GM12878 (cell line): ENCODE results near the gene OPRPN. TPM values are rescaled to one million over a fixed set of nuclear protein-coding genes. Genes with fewer than 3 reads are reported as not detected.

Experiments
- ATAC-seq: fragments of 200-7000 bp; cut with Tn5 transposase; 3 replicates; pipeline ENCODE4 v1.9.1; 2020; ENCODE audit warnings: mild to moderate bottlenecking, moderate library complexity
- BruUV-seq: library from RNA; stranded (reverse); fragments of 400-500 nt; replicated peaks from 2 replicates; lab custom pipeline; 2021; lab: Mats Ljungman, UMichigan
- CTCF ChIA-PET: fragments of 300-600 bp; sonication (Branson Sonifier 250); formaldehyde crosslinking; extraction: SDS; loops from one replicate; lab custom pipeline; 2021; ENCODE audit warnings: inconsistent platforms; lab: Yijun Ruan, JAX
- POLR2A ChIA-PET: fragments of 350-600 bp; formaldehyde crosslinking; extraction: SDS; loops from one replicate; lab custom pipeline; 2021; ENCODE audit warnings: inconsistent platforms; lab: Charles Lee
- RAD21 ChIA-PET: fragments of 300-600 bp; sonication (Branson Sonifier 250); formaldehyde crosslinking; loops from one replicate; lab custom pipeline; 2023; ENCODE audit warnings: antibody characterized with exemption; ENCODE audit not compliant: unreplicated experiment; lab: Charles Lee
- SMC1A ChIA-PET: fragments of 300-600 bp; sonication (Branson Sonifier 250); formaldehyde crosslinking; loops from one replicate; lab custom pipeline; 2023; ENCODE audit not compliant: unreplicated experiment, uncharacterized antibody; lab: Charles Lee
- DNase-seq: peaks from one replicate; pipeline ENCODE4 v3.0.0-alpha.2; 2011; ENCODE audit warnings: low read depth, low spot score
- FAIRE-seq: peaks from 3 replicates; lab custom pipeline; 2011; peaks lifted over from hg19 to GRCh38; lab: Jason Lieb, UNC
- H2AFZ ChIP-seq: 2 replicates; pipeline ENCODE4 v1.6.0; 2011; ENCODE audit warnings: low read depth, low read length, control low read depth; ENCODE audit not compliant: control insufficient read depth
- H3K27ac ChIP-seq: 2 replicates; pipeline ENCODE4 v1.5.1; 2011; ENCODE audit warnings: control low read depth; ENCODE audit not compliant: control insufficient read depth, insufficient read depth
- H3K27me3 ChIP-seq, 2 experiments: replicated peaks in 1 of 2; 2 replicates each; pipeline versions ENCODE4 v1.6.0 to v1.6.1; 2011; ENCODE audit warnings: low read length in 1 of 2; ENCODE audit not compliant: control insufficient read depth in 2 of 2, insufficient read depth in 2 of 2
- H3K36me3 ChIP-seq, 2 experiments: 2 replicates each; pipeline ENCODE4 v1.5.1; 2011; ENCODE audit warnings: low read length in 1 of 2; ENCODE audit not compliant: control insufficient read depth in 2 of 2, insufficient read depth in 2 of 2
- H3K4me1 ChIP-seq: 2 replicates; pipeline ENCODE4 v1.6.1; 2011; ENCODE audit warnings: mild to moderate bottlenecking, low read length, moderate library complexity, mixed read lengths; ENCODE audit not compliant: control insufficient read depth, insufficient read depth
- H3K4me2 ChIP-seq: 2 replicates; pipeline ENCODE4 v1.6.0; 2011; ENCODE audit warnings: control low read depth; ENCODE audit not compliant: control insufficient read depth, insufficient read depth
- H3K4me3 ChIP-seq: fragments of 200-600 bp; sonication (generic); 2 replicates; pipeline ENCODE4 v1.5.1; 2016
- H3K79me2 ChIP-seq: 2 replicates; pipeline ENCODE4 v1.6.0; 2011; ENCODE audit warnings: low read length; ENCODE audit not compliant: control insufficient read depth, insufficient read depth
- H3K9ac ChIP-seq: 2 replicates; pipeline ENCODE4 v1.8.0; 2011; ENCODE audit warnings: low read length, control low read depth, mixed read lengths; ENCODE audit not compliant: control insufficient read depth, insufficient read depth
- H3K9me3 ChIP-seq: replicated peaks from 3 replicates; pipeline ENCODE4 v1.5.1; 2011; ENCODE audit warnings: mild to moderate bottlenecking, low read length; ENCODE audit not compliant: control insufficient read depth, insufficient read depth
- H4K20me1 ChIP-seq: 2 replicates; pipeline ENCODE4 v1.6.0; 2011; ENCODE audit not compliant: control insufficient read depth, insufficient read depth
- CBFB ChIP-seq: IDR thresholded peaks from 2 replicates; pipeline ENCODE4 v1.6.1; 2016; ENCODE audit warnings: antibody characterized with exemption, low read depth
- CBX5 ChIP-seq: sonication (generic); IDR thresholded peaks from 2 replicates; pipeline ENCODE4 v1.6.1; 2016; ENCODE audit warnings: low read depth, moderate library complexity, mild to moderate bottlenecking, inconsistent platforms
- HDGF ChIP-seq: fragments of 450-650 bp; IDR thresholded peaks from 2 replicates; pipeline ENCODE4 v1.6.1; 2016; ENCODE audit warnings: antibody characterized with exemption
- IKZF1 ChIP-seq: fragments of 450-650 bp; conservative IDR thresholded peaks from 2 replicates; pipeline ENCODE4 v1.6.1; 2017; ENCODE audit warnings: antibody characterized with exemption, mild to moderate bottlenecking
- IKZF2 ChIP-seq, 2 experiments: fragments of 450-650 bp; IDR thresholded peaks; 2 replicates each; pipeline ENCODE4 v1.6.1; 2017; ENCODE audit warnings: mild to moderate bottlenecking in 2 of 2, moderate library complexity in 2 of 2
- MXI1 ChIP-seq: fragments of 150-350 bp; IDR thresholded peaks from 2 replicates; pipeline ENCODE4 v1.6.1; 2011; ENCODE audit warnings: low read depth, mild to moderate bottlenecking, inconsistent platforms, low read length, improper control_type of control experiment
- POLR2AphosphoS5 ChIP-seq: IDR thresholded peaks from 2 replicates; pipeline ENCODE4 v1.6.1; 2011; ENCODE audit warnings: mild to moderate bottlenecking, low read length, inconsistent platforms
- RAD21 ChIP-seq: IDR thresholded peaks from 2 replicates; pipeline ENCODE4 v1.6.1; 2011; ENCODE audit warnings: mild to moderate bottlenecking, low read depth, low read length, moderate library complexity; ENCODE audit not compliant: insufficient read depth
- RFX5 ChIP-seq: IDR thresholded peaks from 2 replicates; pipeline ENCODE4 v1.6.1; 2011; ENCODE audit warnings: low read depth, low read length, improper control_type of control experiment
- SP1 ChIP-seq: IDR thresholded peaks from one replicate; pipeline ENCODE4 v1.6.1; 2011; ENCODE audit warnings: low read depth, low read length
- WRNIP1 ChIP-seq: IDR thresholded peaks from 2 replicates; pipeline ENCODE4 v1.6.1; 2011; ENCODE audit warnings: low read depth, low read length, improper control_type of control experiment, borderline replicate concordance
- ZNF274 ChIP-seq: IDR thresholded peaks from one replicate; pipeline ENCODE4 v1.8.0; 2011; ENCODE audit not compliant: insufficient read length, insufficient read depth
- WGBS: methylation state at CpG from one replicate; pipeline ENCODE4 v1.1.6; 2016; ENCODE audit warnings: low lambda C conversion rate; ENCODE audit not compliant: insufficient replicate concordance, insufficient coverage; ENCODE audit errors: missing lambda C conversion rate; 5-methylcytosine and 5-hydroxymethylcytosine counted together
- in situ Hi-C: fragments of 300-500 bp; cut with MboI; formaldehyde crosslinking; loops from 9 replicates; pipeline ENCODE4 v1.14.3; 2018; ENCODE audit warnings: mixed read lengths
- intact Hi-C: fragments of 100-400 bp; cut with micrococcal nuclease; formaldehyde crosslinking; loops from one replicate; pipeline ENCODE4 v1.14.2; 2022; ENCODE audit not compliant: unreplicated experiment
- polyA plus RNA-seq, 11 experiments: library from polyadenylated mRNA; depleted of rRNA in 4 of 11; unstranded in 6 of 11; stranded (reverse) in 5 of 11; fragments of >200 nt; fragmentation: Nextera tagmentation in 4 of 11; fragmentation: Illumina TruSeq in 1 of 11; extraction: Ambion mirVana in 4 of 11; extraction: Trizol in 1 of 11; gene quantifications; 1 replicate in 1 of 11; 2 replicates in 10 of 11; pipeline versions ENCODE4 v1.2.1 to v1.2.3, GENCODE V29; 2011 to 2016; ENCODE audit warnings: inconsistent platforms in 2 of 11, missing spikeins in 2 of 11, low read depth in 1 of 11
- total RNA-seq, 4 experiments: library from RNA; depleted of rRNA in 3 of 4; stranded (reverse); fragments of >200 nt in 3 of 4; fragmentation: Illumina TruSeq in 1 of 4; extraction: Trizol in 1 of 4; gene quantifications; 2 replicates each; pipeline versions ENCODE4 v1.2.1 to v1.2.3, GENCODE V29; 2013 to 2021
- TF ChIP-seq, protein P1 (sequence below): fragments of 450-650 bp; IDR thresholded peaks from 2 replicates; pipeline ENCODE4 v1.6.1; 2014; ENCODE audit warnings: mild to moderate bottlenecking
- TF ChIP-seq, protein P2 (sequence below): IDR thresholded peaks from 2 replicates; pipeline ENCODE4 v1.6.1; 2012; ENCODE audit warnings: low read depth, low read length, improper control_type of control experiment
- TF ChIP-seq, protein P3 (sequence below): fragments of 450-650 bp; IDR thresholded peaks from 2 replicates; pipeline ENCODE4 v1.6.1; 2017; ENCODE audit warnings: mild to moderate bottlenecking
- TF ChIP-seq, protein P4 (sequence below): fragments of 450-650 bp; IDR thresholded peaks from 2 replicates; pipeline ENCODE4 v1.6.1; 2017; ENCODE audit warnings: mild to moderate bottlenecking, moderate library complexity
- TF ChIP-seq, protein P5 (sequence below): fragments of 450-650 bp; IDR thresholded peaks from 2 replicates; pipeline ENCODE4 v1.6.1; 2016; ENCODE audit warnings: mild to moderate bottlenecking

The OPRPN gene
- total and polyA plus RNA-seq, 10 of the 15 experiments (the other 5 are each of a cell fraction or from before 2014, with no cell fraction given): 0.16 to 0.33 TPM; not detected in 8

DNA sequence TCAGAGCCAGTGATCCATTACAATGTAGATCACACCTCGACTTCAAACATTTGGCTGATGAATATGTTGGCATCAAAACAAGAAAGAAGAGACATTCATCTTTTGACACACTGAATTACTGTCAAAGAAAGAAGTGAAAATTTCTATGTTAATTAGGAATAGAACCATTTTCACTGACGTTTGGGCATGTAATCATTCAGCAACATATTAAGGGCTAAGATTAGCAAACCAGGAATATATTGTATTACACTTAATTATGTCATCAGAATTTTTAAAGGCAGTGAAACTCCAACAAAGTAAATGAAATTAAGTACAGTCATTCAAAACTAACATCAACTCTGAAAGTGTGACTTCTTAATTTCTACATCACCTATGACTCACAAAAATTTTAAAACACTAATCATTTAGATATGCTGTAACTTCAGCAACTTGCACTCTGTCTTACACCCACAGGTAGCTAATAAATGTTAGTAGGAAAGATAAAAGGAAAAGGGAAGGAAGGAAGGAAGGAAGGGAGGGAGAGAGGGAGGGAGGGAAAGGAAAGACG lies 38.6 kb upstream of the OPRPN start:
- DNase-seq: no peak
- no peak for FAIRE-seq
- Histone ChIP-seq H3K27me3 (no peaks in the 10 kb centered on the region), H3K27ac (no peak overlapping the region), H3K9ac (no peak overlapping the region), H3K4me3 (no peak overlapping the region), H3K4me1 (no peaks in the 10 kb centered on the region), H3K9me3 (no peaks in the 10 kb centered on the region), H3K4me2 (no peak overlapping the region), H3K36me3 (no peaks in the 10 kb centered on the region), H2AFZ (no peak overlapping the region), H3K79me2 (no peaks in the 10 kb centered on the region), H4K20me1 (no peaks in the 10 kb centered on the region)
- ChIA-PET POLR2A (interaction anchor here (0.6 kb wide), 1 partner anchor 18 kb away, joined by 3 read pairs; no protein-coding TSS in a partner anchor), CTCF (no interaction called here), SMC1A (interaction anchor here (1.7 to 1.8 kb wide), 2 partner anchors 8 to 112 kb away, joined by 4 to 6 read pairs; no protein-coding TSS in a partner anchor), RAD21 (no interaction called here)
- in situ Hi-C loops (loop anchor here (5.0 kb wide), 1 partner anchor 52 kb away; no protein-coding TSS in a partner anchor), intact Hi-C loops (loop anchor here (1.0 kb wide), 1 partner anchor 33 kb away; no protein-coding TSS in a partner anchor)
- BruUV-seq: no TSS peak
- ATAC-seq: peak; percentile 78
- 4% methylated on average over 3 of the region's 3 CpGs for WGBS
- no peak for TF ChIP-seq CBFB
- no peak for TF ChIP-seq MXI1
- TF ChIP-seq, protein P1, sequence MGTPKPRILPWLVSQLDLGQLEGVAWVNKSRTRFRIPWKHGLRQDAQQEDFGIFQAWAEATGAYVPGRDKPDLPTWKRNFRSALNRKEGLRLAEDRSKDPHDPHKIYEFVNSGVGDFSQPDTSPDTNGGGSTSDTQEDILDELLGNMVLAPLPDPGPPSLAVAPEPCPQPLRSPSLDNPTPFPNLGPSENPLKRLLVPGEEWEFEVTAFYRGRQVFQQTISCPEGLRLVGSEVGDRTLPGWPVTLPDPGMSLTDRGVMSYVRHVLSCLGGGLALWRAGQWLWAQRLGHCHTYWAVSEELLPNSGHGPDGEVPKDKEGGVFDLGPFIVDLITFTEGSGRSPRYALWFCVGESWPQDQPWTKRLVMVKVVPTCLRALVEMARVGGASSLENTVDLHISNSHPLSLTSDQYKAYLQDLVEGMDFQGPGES: no peak
- TF ChIP-seq POLR2AphosphoS5: no peak
- TF ChIP-seq IKZF2 (IDR thresholded peaks at IDR 0.05): peak; percentile 35 to 57; a peak in 3 of 4 replicates
- TF ChIP-seq, protein P2, sequence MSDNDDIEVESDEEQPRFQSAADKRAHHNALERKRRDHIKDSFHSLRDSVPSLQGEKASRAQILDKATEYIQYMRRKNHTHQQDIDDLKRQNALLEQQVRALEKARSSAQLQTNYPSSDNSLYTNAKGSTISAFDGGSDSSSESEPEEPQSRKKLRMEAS: no peak
- TF ChIP-seq IKZF1: 0 out of 2 replicates have a peak, but pooled peaks have one; percentile 31
- TF ChIP-seq, protein P3, sequence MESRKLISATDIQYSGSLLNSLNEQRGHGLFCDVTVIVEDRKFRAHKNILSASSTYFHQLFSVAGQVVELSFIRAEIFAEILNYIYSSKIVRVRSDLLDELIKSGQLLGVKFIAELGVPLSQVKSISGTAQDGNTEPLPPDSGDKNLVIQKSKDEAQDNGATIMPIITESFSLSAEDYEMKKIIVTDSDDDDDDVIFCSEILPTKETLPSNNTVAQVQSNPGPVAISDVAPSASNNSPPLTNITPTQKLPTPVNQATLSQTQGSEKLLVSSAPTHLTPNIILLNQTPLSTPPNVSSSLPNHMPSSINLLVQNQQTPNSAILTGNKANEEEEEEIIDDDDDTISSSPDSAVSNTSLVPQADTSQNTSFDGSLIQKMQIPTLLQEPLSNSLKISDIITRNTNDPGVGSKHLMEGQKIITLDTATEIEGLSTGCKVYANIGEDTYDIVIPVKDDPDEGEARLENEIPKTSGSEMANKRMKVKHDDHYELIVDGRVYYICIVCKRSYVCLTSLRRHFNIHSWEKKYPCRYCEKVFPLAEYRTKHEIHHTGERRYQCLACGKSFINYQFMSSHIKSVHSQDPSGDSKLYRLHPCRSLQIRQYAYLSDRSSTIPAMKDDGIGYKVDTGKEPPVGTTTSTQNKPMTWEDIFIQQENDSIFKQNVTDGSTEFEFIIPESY: no peak
- TF ChIP-seq ZNF274: no peak
- TF ChIP-seq HDGF: no peak
- no peak for TF ChIP-seq CBX5
- TF ChIP-seq SP1: no peak
- TF ChIP-seq, protein P4, sequence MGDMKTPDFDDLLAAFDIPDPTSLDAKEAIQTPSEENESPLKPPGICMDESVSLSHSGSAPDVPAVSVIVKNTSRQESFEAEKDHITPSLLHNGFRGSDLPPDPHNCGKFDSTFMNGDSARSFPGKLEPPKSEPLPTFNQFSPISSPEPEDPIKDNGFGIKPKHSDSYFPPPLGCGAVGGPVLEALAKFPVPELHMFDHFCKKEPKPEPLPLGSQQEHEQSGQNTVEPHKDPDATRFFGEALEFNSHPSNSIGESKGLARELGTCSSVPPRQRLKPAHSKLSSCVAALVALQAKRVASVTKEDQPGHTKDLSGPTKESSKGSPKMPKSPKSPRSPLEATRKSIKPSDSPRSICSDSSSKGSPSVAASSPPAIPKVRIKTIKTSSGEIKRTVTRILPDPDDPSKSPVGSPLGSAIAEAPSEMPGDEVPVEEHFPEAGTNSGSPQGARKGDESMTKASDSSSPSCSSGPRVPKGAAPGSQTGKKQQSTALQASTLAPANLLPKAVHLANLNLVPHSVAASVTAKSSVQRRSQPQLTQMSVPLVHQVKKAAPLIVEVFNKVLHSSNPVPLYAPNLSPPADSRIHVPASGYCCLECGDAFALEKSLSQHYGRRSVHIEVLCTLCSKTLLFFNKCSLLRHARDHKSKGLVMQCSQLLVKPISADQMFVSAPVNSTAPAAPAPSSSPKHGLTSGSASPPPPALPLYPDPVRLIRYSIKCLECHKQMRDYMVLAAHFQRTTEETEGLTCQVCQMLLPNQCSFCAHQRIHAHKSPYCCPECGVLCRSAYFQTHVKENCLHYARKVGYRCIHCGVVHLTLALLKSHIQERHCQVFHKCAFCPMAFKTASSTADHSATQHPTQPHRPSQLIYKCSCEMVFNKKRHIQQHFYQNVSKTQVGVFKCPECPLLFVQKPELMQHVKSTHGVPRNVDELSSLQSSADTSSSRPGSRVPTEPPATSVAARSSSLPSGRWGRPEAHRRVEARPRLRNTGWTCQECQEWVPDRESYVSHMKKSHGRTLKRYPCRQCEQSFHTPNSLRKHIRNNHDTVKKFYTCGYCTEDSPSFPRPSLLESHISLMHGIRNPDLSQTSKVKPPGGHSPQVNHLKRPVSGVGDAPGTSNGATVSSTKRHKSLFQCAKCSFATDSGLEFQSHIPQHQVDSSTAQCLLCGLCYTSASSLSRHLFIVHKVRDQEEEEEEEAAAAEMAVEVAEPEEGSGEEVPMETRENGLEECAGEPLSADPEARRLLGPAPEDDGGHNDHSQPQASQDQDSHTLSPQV: no peak
- no peak for TF ChIP-seq WRNIP1
- TF ChIP-seq RAD21: no peak
- no peak for TF ChIP-seq RFX5
- TF ChIP-seq, protein P5, sequence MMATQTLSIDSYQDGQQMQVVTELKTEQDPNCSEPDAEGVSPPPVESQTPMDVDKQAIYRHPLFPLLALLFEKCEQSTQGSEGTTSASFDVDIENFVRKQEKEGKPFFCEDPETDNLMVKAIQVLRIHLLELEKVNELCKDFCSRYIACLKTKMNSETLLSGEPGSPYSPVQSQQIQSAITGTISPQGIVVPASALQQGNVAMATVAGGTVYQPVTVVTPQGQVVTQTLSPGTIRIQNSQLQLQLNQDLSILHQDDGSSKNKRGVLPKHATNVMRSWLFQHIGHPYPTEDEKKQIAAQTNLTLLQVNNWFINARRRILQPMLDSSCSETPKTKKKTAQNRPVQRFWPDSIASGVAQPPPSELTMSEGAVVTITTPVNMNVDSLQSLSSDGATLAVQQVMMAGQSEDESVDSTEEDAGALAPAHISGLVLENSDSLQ: 0 out of 2 replicates have a peak, but pooled peaks have one; percentile 23
